HG03060 (cell line): ENCODE measurements around the gene TUBG1.
"Not testable (repeated sequence)": the region's sequence is repeated elsewhere in the genome, so short reads cannot be mapped to it uniquely, and the experiment has no call there.

Experiments used
- ATAC-seq: cut with Tn5 transposase; IDR thresholded peaks from one replicate; pipeline ENCODE4 v1.9.1; 2021; ENCODE audit warnings: low read depth, moderate number of reproducible peaks; ENCODE audit not compliant: unreplicated experiment

TUBG1 gene

GRCh38 chr17:42578282-42578869 lies 31.1 kb upstream of the TUBG1 start:
- no peak for ATAC-seq

GRCh38 chr17:42579794-42580551 lies 29.5 kb upstream of the TUBG1 start:
- no peak for ATAC-seq

GRCh38 chr17:42581744-42582270 lies 27.7 kb upstream of the TUBG1 start:
- no peak for ATAC-seq

GRCh38 chr17:42584880-42585279 lies 24.6 kb upstream of the TUBG1 start:
- no peak for ATAC-seq

GRCh38 chr17:42585353-42585752 lies 24.1 kb upstream of the TUBG1 start:
- ATAC-seq: no peak

GRCh38 chr17:42586514-42587230 lies 22.8 kb upstream of the TUBG1 start:
- ATAC-seq: no peak

- no peak for ATAC-seq
These were observed 18.6 kb upstream of the TUBG1 start for GRCh38 chr17:42590886-42591285.

GRCh38 chr17:42591411-42591810 lies 18.1 kb upstream of the TUBG1 start:
- no peak for ATAC-seq

- ATAC-seq: no peak
These were observed 13.1 kb upstream of the TUBG1 start for GRCh38 chr17:42596386-42596785.

- ATAC-seq: no peak
These were observed 10.6 kb upstream of the TUBG1 start for GRCh38 chr17:42598905-42599304.

- no peak for ATAC-seq
These were observed 6.2 kb upstream of the TUBG1 start for GRCh38 chr17:42603318-42603717.

GRCh38 chr17:42607769-42608168 lies 1.7 kb upstream of the TUBG1 start:
- ATAC-seq: no peak

- ATAC-seq: no peak
These were observed 940 bp upstream of the TUBG1 start for GRCh38 chr17:42608305-42609181.

GRCh38 chr17:42609814-42610801 lies 625 bp downstream of the TUBG1 start:
- ATAC-seq: not testable (repeated sequence)

GRCh38 chr17:42612013-42612412 lies 2.5 kb downstream of the TUBG1 start:
- ATAC-seq: no peak

- ATAC-seq: no peak
These were observed 4.3 kb downstream of the TUBG1 start for GRCh38 chr17:42613699-42614295.

GRCh38 chr17:42617956-42618431 lies 8.5 kb downstream of the TUBG1 start:
- no peak for ATAC-seq

GRCh38 chr17:42618442-42619150 lies 9.1 kb downstream of the TUBG1 start:
- no peak for ATAC-seq
